ENCODE measurements around the gene PKN2. TPM values are rescaled to one million over a fixed set of nuclear protein-coding genes. Genes with fewer than 3 reads are reported as not detected.

The PKN2 gene
- 9.2 TPM for polyA plus RNA-seq

DNA sequence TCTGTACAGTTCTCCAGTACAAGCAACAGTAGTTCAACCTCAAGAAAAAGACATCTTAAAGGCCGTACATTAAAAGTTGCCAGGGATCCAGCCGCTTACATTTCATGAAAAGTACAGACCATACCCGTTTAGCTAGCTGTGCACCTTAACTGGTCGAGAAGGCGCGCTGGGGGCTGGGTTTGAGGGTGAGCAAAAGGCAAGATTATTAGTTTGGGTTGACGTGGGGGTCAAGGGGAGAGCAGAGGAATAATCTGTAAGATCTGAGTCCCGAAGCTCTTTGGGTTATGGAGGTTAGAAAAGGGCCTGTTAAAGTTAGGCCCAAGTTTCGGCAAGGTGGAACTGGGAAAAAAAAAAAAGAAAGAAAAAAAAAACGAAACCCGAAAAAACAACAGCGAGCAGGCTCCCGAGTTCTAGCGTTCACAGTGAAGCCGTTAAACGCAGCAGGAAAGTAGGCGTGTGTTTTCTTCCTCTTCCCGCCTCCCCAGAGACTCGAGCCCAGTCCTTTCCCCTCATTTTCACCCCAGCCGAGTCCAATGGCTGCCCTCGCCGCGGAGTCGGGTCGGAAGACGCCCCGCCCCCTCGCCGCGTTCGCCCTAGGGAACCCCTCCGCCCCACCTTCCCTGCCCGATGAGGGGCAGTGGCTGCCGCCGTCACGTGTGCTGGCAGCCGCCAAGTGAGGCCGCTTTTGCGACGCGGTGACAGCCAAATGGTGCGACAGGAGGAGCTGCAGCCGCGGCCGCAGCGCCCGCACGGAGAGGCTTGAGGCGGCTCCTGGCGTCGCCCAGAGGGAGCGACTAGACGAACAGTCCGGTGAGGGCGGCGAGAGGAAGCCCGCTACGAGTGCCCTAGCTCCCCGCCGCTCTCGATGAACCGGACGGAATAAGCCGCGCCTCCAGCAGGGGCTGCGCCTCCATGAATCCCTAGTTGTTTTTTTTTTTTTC is at the start of gene PKN2:
PKN2 (plus strand) TSS at position 733 of the 941 bp plus-strand sequence. CDS start 308 bp downstream, outside the sequence.
- Mint-ChIP-seq H3K36me3 (no peaks in the 10 kb centered on the region), H3K4me1 (peaks cover 14 to 29% (median 19%) of the 10 kb centered on the region in 3 donors), H3K27ac (peak within 1 kb of the TSS; percentile 97 to 100 (median 98)), H3K4me3 (peak within 1 kb of the TSS; percentile 89 to 97 (median 93)), H3K9me3 (no peaks in the 10 kb centered on the region), H3K27me3 (no peaks in the 10 kb centered on the region)

GRCh38 chr1:88634538-88634937 is 49.5 kb upstream of the PKN2 start:
- H3K36me3 Mint-ChIP-seq: no peaks in the 10 kb centered on the region
- H3K4me3 Mint-ChIP-seq: no peak overlapping the region
- H3K27me3 Mint-ChIP-seq: peaks cover 13% of the 10 kb centered on the region
- H3K27ac Mint-ChIP-seq: no peak overlapping the region
- H3K9me3 Mint-ChIP-seq: peaks cover 10 to 29% (median 20%) of the 10 kb centered on the region in 3 donors
- H3K4me1 Mint-ChIP-seq: no peaks in the 10 kb centered on the region

GRCh38 chr1:88640060-88640459 is 44.0 kb upstream of the PKN2 start:
- peaks cover 6% of the 10 kb centered on the region for H3K27me3 Mint-ChIP-seq
- H3K36me3 Mint-ChIP-seq: peaks cover 1% of the 10 kb centered on the region
- H3K27ac Mint-ChIP-seq: no peak overlapping the region
- H3K9me3 Mint-ChIP-seq: peaks cover 0 to 15% (median 8%) of the 10 kb centered on the region in 3 donors
- no peak overlapping the region for H3K4me3 Mint-ChIP-seq
- H3K4me1 Mint-ChIP-seq: no peaks in the 10 kb centered on the region

- H3K4me1 Mint-ChIP-seq: no peaks in the 10 kb centered on the region
- H3K27ac Mint-ChIP-seq: peak overlapping the region in 1 of 3 donors; percentile 51
- no peak overlapping the region for H3K4me3 Mint-ChIP-seq
- peaks cover 0 to 4% (median 0%) of the 10 kb centered on the region in 3 donors for H3K9me3 Mint-ChIP-seq
- peaks cover 1% of the 10 kb centered on the region for H3K36me3 Mint-ChIP-seq
- H3K27me3 Mint-ChIP-seq: peaks cover 4% of the 10 kb centered on the region
These were observed 38.2 kb upstream of the PKN2 start for GRCh38 chr1:88645886-88646285.

GRCh38 chr1:88646476-88647248 is 37.4 kb upstream of the PKN2 start:
- Mint-ChIP-seq H3K4me3 (no peak overlapping the region), H3K27ac (no peak overlapping the region), H3K9me3 (peaks cover 0 to 4% (median 0%) of the 10 kb centered on the region in 3 donors), H3K27me3 (peaks cover 4% of the 10 kb centered on the region), H3K36me3 (peaks cover 1% of the 10 kb centered on the region), H3K4me1 (no peaks in the 10 kb centered on the region)

GRCh38 chr1:88647249-88647645 is 36.8 kb upstream of the PKN2 start:
- Mint-ChIP-seq H3K4me1 (no peaks in the 10 kb centered on the region), H3K4me3 (no peak overlapping the region), H3K9me3 (peaks cover 0 to 4% (median 0%) of the 10 kb centered on the region in 3 donors), H3K27me3 (peaks cover 4% of the 10 kb centered on the region), H3K36me3 (peaks cover 1% of the 10 kb centered on the region), H3K27ac (no peak overlapping the region)

- Mint-ChIP-seq H3K27me3 (peaks cover 3% of the 10 kb centered on the region), H3K4me1 (no peaks in the 10 kb centered on the region), H3K9me3 (peaks cover 0 to 4% (median 0%) of the 10 kb centered on the region in 3 donors), H3K27ac (no peak overlapping the region), H3K4me3 (no peak overlapping the region), H3K36me3 (no peaks in the 10 kb centered on the region)
These were observed 36.2 kb upstream of the PKN2 start for GRCh38 chr1:88647749-88648415.

- no peaks in the 10 kb centered on the region for H3K36me3 Mint-ChIP-seq
- H3K9me3 Mint-ChIP-seq: peaks cover 0 to under 1% (median 0%) of the 10 kb centered on the region in 3 donors
- no peak overlapping the region for H3K27ac Mint-ChIP-seq
- H3K4me3 Mint-ChIP-seq: no peak overlapping the region
- H3K27me3 Mint-ChIP-seq: peaks cover 3% of the 10 kb centered on the region
- no peaks in the 10 kb centered on the region for H3K4me1 Mint-ChIP-seq
These were observed 35.4 kb upstream of the PKN2 start for GRCh38 chr1:88648706-88649105.

- Mint-ChIP-seq H3K4me3 (no peak overlapping the region), H3K27me3 (peaks cover 3% of the 10 kb centered on the region), H3K27ac (no peak overlapping the region), H3K36me3 (no peaks in the 10 kb centered on the region), H3K4me1 (no peaks in the 10 kb centered on the region), H3K9me3 (no peaks in the 10 kb centered on the region)
These were observed 34.1 kb upstream of the PKN2 start for GRCh38 chr1:88649932-88650331.

- Mint-ChIP-seq H3K27me3 (peaks cover 3% of the 10 kb centered on the region), H3K27ac (no peak overlapping the region), H3K36me3 (no peaks in the 10 kb centered on the region), H3K9me3 (no peaks in the 10 kb centered on the region), H3K4me3 (no peak overlapping the region), H3K4me1 (no peaks in the 10 kb centered on the region)
These were observed 33.2 kb upstream of the PKN2 start for GRCh38 chr1:88650676-88651418.

- Mint-ChIP-seq H3K4me1 (no peaks in the 10 kb centered on the region), H3K36me3 (no peaks in the 10 kb centered on the region), H3K4me3 (no peak overlapping the region), H3K27me3 (no peaks in the 10 kb centered on the region), H3K9me3 (no peaks in the 10 kb centered on the region), H3K27ac (no peak overlapping the region)
These were observed 28.9 kb upstream of the PKN2 start for GRCh38 chr1:88655140-88655539.

DNA sequence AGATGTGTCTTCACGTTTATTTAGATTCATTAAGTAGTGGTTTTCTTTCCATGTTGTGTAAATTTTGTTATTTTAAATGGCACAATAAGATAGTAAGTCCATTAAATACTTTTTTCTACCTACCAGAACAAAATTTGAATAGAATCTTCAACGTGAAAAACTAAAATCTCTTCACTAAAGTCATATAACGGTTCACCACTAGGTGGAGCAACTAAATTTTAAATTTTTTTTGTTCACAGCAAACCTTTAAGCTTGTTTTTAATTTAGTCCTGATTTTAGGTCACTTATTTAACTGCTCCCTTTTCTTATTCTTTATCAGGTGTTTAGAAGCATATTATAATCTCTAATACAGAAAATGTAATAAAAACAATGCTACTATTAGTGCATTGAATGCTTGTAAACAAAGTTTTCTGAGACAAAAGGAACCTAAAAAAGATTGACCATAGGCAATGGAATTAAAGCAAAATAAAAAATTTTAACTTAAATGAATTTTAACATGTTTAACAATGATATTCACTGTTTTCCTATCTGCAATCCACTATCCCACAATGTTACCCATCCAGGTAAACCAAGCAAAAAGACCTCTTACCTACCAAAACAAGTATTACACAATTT is 28.3 kb upstream of the PKN2 start:
- Mint-ChIP-seq H3K9me3 (no peaks in the 10 kb centered on the region), H3K27me3 (no peaks in the 10 kb centered on the region), H3K4me3 (no peak overlapping the region), H3K27ac (no peak overlapping the region), H3K4me1 (no peaks in the 10 kb centered on the region), H3K36me3 (no peaks in the 10 kb centered on the region)

DNA sequence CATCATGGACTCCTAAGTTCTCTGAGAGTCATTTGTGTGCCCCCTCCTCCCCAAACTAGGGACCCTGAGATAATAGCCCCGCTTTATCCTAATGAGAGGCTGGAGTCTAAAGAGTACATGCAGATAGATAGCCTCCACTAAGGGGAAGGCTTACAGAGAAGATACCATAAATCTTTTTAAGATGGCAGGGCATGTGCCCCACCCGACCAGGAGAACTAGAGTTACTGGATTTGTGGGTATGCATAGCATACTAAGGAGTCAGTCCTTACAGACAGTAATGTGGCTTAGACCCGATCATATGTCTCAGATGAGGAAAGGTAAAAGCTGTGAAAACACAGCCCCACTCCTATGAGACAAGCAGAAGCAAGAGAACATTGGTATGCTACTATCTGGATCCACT is 25.7 kb upstream of the PKN2 start:
- Mint-ChIP-seq H3K4me1 (peaks cover 8 to 18% (median 17%) of the 10 kb centered on the region in 3 donors), H3K4me3 (no peak overlapping the region), H3K27ac (no peak overlapping the region), H3K27me3 (no peaks in the 10 kb centered on the region), H3K36me3 (no peaks in the 10 kb centered on the region), H3K9me3 (no peaks in the 10 kb centered on the region)

DNA sequence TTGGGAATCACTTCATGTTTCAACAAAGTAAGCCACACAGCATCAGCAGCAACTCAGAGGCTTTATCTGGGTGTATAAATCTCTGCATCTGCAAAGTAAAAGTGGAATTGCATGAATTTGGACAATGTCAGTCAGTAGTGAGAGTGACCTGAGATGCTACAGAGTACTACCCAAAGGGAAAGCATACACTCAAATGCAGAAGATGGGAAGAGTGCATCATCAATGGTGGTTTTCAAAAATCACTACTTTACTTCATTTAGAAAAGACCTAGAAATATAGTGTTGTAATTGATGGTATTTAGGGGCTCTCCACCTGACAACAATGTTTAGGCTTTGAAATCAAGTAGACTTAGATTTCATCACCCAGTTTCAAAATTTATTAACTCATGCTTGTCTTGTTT is 24.5 kb upstream of the PKN2 start:
- Mint-ChIP-seq H3K27ac (no peak overlapping the region), H3K27me3 (no peaks in the 10 kb centered on the region), H3K4me3 (no peak overlapping the region), H3K4me1 (peaks cover 8 to 18% (median 17%) of the 10 kb centered on the region in 3 donors), H3K36me3 (no peaks in the 10 kb centered on the region), H3K9me3 (no peaks in the 10 kb centered on the region)
